GM19467 (cell line): ENCODE results near the gene PRMT1.
"Not testable (repeated sequence)": the region's sequence is repeated elsewhere in the genome, so short reads cannot be mapped to it uniquely, and the experiment has no call there.

ENCODE experiments used
- ATAC-seq: cut with Tn5 transposase; IDR thresholded peaks from one replicate; pipeline ENCODE4 v1.9.1; 2021; ENCODE audit warnings: mild to moderate bottlenecking, moderate library complexity; ENCODE audit not compliant: unreplicated experiment

The PRMT1 gene

DNA sequence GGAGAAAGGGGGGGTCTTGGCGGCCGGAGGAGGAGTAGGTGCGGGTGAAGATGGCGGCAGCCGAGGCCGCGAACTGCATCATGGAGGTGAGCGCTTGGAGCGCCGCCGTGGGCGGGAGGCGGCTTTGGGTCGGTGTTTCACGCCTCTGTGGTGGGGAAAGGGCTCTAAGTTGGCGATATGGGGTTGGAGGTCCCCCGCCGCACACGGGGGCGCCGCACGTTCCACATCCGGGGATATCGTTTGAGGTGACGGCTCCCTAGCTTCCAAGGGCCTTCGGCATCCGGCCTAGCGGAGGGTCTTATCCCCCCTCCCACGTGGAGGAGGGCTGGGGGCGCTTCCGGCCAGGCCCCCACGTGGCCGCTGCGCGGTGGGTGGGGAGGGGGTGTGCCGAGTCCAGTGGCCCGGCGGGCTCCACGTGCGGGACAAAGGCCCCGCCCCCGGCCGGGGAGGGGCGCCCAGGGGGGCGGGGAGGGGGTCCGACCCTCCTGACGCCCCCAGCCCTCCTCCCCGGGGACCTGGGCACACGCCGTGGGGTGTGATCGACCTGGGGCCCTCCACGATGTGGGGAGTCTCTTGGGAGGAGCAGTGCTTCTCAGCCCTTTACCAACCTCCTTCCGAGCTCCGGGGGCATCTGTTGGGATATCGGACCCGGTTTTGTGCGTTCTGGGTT, at the start of gene PRMT1:
TSS of gene PRMT1 (plus strand) at position 41 of the 670 bp plus-strand sequence. CDS start at position 51, 10 bp downstream.
- peak; percentile 0 for ATAC-seq

DNA sequence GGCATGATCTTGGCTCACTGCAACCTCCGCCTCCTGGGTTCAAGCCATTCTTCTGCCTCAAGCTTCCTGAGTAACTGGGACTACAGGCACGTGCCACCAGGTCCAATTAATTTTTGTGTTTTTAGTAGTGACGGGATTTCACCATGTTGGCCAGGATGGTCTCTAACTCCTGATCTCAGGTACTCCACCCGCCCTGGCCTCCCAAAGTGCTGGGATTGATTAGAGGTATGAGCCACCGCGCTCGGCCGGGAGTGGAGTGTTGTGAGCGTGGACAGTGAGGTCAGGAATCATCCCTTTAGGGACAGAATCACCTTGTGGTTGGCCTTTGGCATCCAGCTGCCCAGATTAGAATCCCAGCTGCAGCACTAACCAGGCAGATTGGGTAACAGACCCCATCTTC, 47.4 kb upstream of the PRMT1 start:
- ATAC-seq: no peak

DNA sequence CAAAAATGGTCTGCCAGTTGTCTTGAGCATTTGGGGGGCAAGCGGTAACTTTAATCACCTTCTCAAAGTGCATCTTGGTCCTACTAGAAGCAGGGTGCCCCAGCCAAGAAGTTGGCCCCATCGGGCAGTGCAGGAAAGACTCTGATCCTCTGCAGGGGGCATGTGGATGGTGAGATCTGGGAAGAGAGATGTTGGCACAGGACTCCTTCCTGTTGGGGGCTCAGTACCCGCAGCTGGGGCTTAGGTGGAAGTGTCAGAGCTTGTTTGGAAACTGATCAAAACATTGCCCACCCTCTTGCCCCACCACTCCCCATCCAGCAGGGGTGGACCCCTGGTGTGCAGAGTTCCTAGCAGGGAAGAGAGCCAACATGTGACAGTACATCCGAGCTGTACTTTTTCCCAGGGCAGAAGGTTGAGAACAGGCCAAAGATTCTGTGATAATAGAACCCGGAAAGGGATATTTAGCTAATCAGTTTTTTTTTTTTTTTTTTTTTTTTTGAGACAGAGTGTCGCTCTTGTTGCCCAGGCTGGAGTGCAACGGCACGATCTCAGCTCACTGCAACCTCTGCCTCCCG, 46.0 kb upstream of the PRMT1 start:
- ATAC-seq: no peak

DNA sequence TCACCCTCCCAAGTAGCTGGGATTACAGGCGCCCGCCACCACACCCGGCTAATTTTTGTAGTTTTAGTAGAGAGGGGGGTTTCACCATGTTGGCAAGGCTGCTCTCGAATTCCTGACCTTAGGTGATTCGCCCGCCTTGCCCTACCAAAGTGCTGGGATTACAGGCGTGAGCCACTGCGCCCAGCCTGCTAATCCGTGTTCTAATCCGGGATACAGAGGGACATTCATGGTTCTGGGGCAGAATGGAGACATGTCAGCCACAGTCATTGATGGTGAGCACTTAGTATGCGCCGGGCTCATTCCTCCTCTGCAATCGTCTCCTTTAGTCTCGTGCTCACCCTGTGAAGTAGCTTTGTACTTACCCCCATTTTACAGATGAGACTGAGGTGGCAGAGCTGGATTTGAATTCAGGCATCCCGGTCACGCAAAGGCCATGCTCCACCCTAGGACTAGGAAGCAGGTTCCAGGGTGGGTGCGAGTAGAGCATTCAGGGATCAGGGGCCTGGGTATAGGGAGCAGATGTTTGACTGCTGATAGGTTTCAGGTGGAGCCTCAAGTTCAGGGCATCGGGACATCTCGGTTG, 45.4 kb upstream of the PRMT1 start:
- no peak for ATAC-seq

DNA sequence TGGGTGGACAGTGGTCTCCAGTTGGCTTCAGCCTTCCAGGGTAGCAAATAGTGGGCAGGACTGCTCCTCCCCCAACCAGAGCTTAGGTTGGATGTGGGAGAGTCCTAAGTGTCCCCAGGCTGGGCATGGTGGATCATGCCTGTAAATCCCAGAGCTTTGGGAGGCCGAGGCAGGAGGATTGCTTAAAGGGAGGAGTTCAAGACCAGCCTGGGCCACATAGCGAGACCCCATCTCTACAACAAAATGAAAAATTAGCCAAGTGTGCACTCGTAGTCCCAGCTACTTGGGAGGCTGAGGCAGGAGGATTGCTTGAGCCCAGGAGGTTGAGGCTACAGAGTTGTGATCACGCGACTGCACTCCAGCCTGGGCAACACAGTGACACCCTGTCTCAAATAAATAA, 44.5 kb upstream of the PRMT1 start:
- no peak for ATAC-seq

DNA sequence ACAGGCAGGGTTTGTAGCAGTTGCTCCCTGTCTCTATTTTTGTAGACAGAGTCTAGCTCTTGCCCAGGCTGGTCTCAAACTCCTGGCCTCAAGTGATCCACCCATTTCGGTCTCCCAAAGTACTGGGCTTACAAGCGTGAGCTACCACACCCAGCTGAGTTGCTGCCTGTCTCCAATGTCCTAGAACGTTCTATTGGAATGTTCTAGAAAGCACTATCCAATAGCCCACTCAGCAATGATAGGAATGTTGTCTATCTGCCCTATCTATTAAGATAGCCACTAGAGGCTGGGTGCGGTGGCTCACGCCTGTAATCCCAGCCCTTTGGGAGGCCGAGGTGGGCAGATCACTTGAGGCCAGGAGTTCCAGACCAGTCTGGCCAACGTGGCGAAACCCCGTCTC, 43.8 kb upstream of the PRMT1 start:
- not testable (repeated sequence) for ATAC-seq

DNA sequence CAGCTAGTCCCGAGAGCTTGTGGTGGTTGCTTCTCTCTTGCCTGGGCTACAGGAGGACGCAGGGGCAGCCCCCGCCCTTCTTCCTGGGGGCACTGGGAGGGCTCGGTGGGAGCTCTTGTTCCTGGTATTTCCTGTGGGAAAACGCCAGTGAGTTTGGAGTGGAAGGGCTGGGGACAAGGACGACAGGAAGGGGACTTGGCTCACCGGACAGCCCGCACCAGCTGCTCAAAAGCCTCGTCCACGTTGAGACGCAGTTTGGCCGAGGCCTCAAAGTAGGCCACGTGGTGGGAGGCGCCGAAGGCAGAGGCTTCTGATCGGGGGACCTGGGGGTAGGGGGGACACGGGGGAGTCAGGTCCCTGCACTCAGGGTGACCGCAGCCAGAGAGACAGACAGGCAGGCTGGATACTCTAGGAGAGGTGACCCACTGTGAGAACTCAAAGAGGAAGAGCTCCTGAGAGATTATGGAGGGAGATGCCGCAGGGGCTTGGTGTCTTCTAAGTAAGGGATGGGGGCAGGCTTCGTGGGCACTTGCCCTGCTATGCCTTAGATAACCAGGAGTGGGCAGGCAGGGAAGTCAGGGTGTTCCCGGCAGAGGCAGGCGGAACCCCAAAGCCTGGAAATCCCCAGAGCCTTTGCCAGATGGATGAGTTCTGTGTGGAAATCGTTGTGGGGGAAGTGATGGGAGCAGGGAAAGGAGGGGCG, 41.4 kb upstream of the PRMT1 start:
- no peak for ATAC-seq

DNA sequence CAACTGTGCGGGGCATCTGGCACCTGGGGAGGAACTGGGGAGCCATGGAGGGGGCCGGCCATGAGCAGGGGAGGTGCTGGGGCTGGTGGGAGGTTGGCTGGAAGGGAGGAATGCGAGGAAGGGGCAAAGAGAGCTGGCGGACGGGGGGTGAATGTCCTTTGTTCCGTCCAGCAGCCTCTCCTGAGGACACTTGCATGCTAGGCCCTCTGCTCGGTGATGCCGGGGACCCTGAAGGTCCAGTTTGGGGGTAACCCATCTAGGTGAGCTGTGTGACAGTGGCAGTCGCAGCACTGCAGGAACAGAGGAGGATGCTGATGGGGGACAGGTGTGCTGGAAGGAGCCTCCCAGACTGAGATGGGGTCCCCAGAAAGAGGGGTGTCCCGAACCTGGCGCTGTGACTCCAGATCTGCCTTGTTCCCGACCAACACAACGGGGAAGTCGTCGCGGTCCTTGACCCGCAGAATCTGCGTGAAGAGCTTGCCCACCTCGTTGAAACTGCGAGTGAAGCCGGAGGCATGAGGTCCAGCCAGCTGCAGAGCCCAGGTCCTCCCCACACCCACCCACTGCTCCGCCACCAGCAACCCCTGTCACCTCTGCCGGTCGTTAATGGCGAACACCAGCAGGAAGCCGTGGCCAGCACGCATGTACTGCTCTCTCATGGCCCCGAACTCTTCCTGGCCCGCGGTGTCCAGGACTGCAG, 40.7 kb upstream of the PRMT1 start:
- no peak for ATAC-seq

DNA sequence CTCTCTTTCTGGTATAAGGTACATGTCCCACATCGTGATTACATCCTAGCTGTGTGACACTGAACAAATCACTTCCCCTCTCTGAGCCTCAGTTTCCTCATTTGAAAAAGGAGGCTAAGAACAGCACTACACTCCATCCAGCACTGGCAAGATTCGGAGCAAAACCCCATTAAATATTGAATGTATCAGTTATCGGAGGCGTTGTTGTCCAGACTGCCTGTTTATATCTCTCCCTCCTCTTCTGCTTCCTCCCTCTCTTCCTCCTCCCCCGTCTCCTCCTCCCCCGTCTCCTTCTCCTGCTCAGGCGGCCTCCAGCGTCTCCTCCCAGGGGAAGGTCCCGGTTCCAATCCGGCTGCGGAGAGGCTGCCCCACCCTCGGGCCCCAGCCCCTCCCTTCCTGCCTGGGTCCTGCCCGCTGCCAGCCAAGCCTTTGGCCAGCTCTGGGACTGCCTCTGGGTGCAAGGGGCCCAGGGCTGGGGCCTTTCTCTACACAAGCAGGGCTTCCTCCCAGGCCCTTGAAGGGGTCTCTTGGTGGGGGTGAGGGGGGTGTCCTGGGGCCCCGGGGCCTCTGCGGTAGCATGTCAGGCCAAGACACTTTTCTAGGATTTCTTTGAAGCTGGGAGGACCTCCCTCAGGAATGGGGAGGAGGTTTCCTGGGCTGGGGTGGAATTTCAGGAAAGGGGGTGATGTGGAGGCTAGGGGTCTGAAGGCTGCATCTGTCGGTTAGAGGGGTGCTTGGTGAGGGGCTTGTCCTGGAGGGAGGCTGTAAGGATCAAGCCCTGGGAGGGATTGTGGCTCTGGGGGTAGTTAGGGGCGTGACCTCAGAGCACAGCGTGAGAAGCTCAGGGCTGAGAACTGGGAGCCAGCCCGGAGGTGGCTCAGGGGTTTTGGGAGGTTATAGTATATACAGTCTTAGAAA, 39.0 kb upstream of the PRMT1 start:
- ATAC-seq: no peak

DNA sequence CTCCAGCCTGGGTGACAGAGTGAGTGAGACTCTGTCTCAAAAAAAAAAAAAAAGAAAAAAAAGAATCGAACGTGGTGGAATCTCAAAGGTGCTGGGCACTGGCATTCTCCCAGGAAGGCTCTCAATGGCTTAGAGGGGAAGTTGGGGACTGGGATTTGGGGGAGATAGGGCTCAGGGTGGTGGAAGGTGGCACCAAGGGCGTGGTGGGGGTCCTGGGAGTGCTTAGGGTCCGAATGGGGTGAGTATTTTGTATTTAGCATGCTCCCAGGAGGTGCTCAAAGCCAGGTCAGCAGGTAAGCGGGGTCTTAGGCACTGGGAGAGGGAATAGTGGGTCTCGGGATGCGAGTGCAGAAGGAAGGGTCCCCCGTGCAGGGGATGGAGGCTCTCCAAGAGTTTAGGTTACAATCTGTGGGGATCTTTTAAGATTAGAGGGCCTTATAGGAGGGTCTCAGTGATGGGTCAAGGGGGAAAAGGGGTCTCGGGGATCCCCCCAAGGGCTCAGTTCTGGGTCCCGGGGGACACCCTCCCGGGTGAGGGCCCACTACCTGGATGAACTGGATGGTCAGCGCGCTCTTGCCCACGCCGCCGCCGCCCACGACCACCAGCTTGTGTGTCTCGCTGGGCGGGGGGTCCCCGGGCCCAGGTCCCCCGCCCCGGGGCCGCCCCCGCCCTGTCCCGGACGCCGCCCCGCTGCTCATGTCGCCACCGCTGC, 37.5 kb upstream of the PRMT1 start:
- ATAC-seq: no peak

DNA sequence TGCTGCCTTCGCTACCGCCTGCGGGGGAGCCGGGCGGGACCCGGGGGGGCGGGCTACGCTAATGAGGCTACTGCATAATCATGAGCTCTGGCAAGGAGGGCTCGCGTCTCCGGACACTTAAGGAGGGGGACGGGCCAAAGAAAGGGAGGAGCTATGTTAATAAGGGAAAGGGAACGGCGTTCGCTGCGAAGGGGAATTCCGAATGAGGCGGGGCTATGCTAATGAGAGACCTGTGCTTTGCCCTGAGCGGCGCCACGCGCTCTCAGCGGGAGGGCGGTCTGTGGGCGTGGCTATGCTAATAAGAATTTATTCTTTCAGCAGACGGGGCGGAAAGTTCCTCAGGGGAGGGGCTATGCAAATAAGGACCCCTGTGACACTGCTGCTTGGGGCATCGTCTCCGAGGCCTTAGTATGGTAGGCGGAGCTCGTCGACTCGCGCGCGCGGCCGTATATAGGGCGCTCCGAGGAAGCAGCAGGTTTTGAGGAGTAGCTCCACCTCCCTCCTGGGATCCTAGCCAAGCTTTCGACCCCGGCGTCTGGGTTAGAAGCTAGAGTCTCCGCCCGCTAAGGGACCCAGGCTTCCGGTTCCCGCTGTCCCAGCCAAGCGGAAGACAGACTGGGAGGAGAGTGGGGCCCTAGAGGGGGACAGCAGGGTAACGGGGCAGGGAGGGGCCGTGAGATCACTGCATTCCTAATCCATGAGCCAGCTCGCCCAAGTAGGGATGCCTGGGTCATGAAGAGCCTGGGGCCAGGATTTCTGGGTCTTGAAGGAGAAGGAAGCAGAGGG, 36.8 kb upstream of the PRMT1 start, which contains the start of gene RRAS:
TSS of gene RRAS (minus strand) at position 31 of the 786 bp plus-strand sequence. CDS start 45 bp downstream, outside the sequence.
- ATAC-seq: peak; percentile 52

DNA sequence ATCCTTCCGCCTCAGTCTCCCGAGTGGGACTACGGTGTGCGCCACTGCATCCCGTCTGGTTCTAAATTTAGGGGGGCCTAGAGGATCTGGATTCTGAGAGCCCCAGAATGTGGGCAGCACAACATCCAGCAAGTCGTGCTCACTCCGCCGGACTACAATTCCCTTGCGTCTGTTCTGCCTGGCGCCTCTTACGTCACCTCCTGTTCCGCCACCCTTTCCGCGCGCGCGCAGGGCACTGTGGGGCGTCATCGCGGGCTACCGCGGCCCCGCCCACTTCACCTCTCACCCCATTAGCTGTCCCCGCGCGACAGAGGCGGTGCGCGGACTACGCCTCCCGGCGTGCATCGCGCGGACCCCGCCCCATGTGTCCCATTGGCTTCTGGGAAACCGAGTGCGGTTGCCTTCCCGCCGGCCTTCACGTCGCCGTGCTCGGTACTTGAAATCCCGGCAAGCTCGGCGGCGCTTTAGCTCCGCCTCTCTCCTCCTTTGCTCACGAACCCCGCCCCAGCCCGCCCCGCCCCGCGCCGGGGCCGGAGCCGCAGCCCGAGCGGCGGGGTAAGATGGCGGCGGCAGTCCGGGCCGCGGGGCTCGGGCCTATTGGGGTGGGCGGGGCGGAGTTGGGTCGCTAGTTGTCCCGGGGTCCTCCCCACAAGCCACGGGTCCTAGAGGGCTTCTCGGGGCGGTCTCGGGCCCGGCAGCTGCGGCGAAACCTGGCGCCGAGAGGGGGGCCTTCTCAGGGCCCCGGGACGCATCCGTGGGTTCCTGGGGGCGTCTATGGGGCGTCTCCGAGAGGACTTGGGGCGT, 35.2 kb upstream of the PRMT1 start, which contains the start of gene SCAF1:
TSS of gene SCAF1 (plus strand) at position 522 of the 804 bp plus-strand sequence. CDS start 2,818 bp downstream, outside the sequence.
- peak; percentile 61 for ATAC-seq

DNA sequence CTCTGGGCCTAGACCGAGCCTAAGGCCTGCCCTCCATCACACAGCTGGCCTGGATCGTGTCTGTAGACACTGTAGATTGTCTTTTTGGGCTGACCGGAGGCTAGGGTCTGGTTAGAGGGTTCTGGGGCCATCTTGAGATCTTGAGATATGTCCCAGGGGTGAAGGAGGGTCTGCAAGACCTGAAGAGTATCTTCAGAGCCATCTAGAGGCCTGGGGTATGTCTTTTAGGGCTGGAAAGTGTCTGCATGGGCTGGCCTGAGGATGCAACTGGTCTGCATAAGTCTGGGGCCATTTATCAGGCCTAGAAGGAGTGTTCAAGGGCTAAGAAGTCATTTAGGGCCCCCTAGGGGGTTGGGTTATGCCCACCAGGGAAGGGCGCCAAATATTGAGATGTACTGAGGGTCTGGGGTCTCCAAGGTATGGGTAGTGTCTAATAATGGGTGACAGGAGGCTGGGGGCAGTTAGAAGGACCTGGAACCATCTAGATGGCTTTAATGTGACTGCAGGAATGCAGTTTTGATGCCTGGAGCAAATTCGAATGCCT, 34.5 kb upstream of the PRMT1 start:
- no peak for ATAC-seq

DNA sequence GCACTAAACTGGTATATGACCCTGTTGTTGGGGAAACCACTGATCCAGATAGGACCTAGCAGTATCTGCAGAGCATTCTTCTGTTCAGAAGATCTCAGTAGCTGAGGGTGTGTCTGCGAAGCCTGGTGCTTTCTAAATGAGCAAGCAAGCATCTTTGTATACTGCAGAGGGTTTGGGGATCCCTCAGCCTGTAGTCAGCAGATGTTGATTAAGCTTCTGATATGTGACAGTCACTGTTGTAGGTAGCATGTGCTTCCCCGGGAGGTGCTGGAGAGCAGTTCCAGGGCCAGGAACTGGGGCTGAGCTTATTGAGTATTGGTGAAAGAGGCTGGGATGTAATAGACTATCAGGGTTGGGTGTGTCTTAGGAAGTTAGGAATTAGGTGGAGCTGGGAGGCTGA, 33.6 kb upstream of the PRMT1 start:
- no peak for ATAC-seq

DNA sequence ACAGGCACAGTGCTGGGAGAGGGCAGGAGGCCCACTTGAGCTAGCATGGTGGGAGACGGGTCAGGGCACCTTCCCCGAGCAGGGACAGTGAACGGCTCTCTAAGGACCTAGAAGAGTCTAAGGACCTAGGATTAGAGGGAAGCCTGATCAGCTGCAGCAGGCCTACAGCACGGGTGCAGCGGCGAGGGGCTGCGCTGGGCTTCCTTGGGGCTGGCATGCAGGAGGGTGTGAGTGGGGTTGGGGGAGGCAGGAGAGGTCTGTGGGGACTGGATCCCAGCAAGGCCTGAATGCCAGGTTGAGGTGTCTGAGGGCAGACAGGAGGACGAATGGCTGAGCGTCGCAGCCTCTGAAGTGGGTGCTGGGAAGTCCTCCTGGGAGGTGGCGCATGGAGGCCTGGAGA, 31.5 kb upstream of the PRMT1 start:
- ATAC-seq: no peak

DNA sequence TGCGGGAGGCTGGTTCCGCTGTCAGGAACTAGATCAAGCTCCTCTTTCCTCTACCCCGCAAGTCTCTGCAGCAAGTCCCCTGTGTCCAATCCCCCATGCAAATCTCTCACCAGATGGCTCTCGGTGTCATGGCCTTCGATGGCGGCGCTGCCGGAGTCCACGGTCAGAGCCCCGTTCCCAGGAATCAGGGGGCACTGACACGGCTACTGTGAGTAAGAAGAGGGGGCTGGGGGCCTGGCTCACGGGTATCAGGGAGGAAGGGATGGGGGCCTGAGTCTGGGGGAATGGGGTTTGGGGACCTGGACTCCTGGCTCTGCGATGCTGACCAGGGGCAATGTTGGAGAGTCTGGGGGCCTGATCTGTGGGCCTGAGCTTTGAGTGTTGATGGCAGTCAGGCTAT, 31.1 kb upstream of the PRMT1 start:
- ATAC-seq: no peak

DNA sequence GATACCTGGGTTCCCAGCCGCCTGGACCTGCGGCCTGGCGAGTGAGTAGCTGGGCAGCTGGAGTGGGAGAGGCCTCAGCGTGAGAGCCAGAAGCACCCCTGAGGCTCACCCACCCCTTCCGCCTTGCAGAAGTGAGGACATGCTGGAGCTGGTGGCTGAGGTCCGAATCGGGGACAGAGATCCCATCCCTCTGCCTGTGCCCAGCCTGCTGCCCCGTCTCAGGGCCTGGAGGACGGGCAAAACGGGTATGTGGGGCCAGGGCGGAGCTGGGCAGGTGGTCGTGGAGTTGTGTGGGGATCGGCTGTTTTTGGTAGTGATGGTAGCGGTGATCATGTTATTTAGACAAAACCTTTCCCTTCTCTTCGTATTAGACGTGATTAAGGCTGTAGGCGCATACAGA, 30.5 kb upstream of the PRMT1 start:
- ATAC-seq: no peak
